ENCODE data around the gene OVAAL.

OVAAL gene

DNA sequence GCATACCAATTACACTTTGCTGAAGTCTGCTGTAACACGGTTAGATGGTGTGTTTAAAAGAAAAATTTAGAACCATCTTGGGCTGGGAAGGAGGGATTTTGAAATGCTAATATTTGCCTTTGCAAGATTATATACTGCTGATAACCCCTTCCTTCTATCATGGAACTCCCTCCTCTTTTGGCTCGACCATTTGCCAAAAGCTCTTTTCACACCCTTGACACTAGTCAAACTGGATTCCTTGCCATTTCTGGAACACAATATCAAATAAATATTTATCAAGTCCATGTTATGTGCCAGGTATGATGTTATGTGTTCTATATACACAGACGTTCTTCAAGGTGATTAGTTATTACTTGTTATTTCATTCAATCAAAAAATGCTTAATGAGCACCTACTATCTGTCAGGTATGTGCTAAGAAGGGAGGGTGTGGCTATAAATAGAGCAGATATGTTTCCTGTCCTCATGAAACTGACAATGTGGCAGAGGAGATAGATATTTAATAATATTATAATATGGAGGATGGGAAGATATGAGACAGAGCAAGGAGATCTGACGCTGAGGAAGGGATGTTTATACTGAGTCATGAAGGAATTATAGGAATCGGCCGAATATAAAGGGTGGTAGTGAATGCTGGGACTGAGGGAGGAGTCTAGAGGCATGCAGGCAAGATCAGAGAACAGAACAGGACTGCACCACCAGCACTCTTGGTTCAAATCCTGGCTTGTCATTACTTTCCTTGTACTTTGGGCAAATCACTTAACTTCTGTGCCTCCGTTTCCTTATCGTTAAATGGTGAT, 56.9 kb downstream of the OVAAL start:
- no peak for TF ChIP-seq POLR2A (IDR thresholded peaks at IDR 0.05; ENCODE audit: low read depth, low read length)
- FAIRE-seq (no peak), DNase-seq (ENCODE audit: insufficient read length, low spot score) (no peak)

All from H54 (cell line).